Fibroblast of skin of back (primary cell): Measurements from ENCODE around the gene ITM2B.
A peak's percentile ranks its signal among the peaks of the same experiment; 100 is the strongest.

ENCODE experiments used
- DNase-seq: peaks from one replicate; pipeline ENCODE4 v3.0.0-alpha.2; 2013

Gene ITM2B

DNA sequence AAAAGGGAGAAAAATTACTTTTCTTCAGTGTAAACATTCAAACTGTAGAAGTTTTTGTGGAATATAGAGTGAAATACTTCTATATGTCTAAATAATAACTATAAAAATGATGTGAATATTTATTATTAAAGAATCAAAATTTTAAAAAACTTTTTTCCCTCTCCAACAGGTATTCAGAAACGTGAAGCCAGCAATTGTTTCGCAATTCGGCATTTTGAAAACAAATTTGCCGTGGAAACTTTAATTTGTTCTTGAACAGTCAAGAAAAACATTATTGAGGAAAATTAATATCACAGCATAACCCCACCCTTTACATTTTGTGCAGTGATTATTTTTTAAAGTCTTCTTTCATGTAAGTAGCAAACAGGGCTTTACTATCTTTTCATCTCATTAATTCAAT, 28.0 kb downstream of the ITM2B start:
- DNase-seq, result no peak

- no peak for DNase-seq
Observed at GRCh38 chr13:48263196-48263595, 30.2 kb downstream of the ITM2B start.

DNA sequence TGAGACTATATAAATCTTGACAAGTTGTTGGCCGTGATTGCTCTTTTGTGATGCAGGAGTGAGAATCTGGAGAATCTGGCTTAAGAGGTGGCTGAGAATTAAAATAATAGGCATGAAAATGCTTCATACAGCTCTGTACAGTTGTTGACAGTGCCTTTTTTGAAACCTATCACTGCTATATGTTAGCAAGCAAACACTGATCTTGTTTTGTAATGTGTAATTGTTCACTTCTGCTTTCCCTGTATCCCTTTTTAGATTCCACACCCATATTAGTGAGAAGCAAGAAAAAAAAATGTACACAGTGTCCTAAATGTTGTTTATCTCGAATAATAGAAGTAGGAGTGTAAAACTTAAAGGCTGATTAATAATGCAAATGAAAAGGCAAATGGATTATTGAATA, 31.1 kb downstream of the ITM2B start:
- no peak for DNase-seq

DNA sequence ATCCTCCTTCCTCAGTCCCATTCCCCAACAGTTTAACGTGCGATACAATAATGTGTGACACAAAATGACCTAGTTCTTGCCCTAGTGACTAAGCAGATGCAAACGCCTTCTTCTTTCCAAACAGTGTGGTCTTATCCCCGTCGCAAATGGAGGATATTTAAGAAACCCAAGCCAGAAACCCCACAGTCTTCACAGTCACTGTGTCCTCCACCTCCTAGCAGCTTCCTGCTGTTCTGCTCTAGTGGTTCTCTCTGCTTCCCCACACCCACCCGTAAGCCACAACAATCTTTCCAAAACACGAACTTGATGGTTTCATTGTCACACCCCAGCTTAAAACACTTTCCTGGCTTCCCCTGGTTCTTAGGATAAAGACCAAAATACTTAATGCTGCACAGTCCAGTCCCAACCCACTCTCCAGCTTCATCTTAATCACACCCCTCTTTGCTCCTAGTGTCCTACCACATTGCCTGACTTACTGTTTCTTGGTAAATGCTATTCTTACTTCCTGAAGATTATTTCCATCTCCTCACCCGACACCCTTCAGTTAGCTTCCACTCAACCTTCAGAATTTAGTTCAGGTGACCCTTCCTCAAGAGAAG, 32.3 kb downstream of the ITM2B start:
- no peak for DNase-seq

- no peak for DNase-seq
Observed at GRCh38 chr13:48266150-48266549, 33.1 kb downstream of the ITM2B start.

GRCh38 chr13:48266701-48267639, 34.0 kb downstream of the ITM2B start:
- peak; percentile 7 for DNase-seq

GRCh38 chr13:48268019-48268418, 35.0 kb downstream of the ITM2B start:
- no peak for DNase-seq

GRCh38 chr13:48273346-48273745, 40.3 kb downstream of the ITM2B start:
- DNase-seq, result no peak

- no peak for DNase-seq
Observed at GRCh38 chr13:48275507-48275906, 42.5 kb downstream of the ITM2B start.

- no peak for DNase-seq
Observed at GRCh38 chr13:48278806-48279205, 45.8 kb downstream of the ITM2B start.

DNA sequence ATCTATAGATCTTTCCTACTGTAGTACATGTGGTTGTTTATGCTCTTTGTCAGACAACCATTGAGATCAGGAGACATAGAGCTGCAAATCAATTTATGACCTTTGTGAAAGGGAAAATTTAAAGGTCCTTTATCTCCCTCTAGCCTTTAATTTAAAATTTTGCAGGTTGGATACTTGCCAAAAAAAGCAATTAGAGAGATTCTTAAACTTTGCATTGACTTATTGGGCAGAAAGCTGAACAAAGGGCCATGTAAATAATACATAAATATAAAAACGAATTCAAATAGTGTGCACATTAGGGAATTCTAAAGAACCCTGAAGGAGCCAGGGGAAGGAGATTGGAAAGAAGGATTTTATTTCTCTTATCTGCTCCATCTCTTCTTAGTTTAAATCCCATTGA, 48.5 kb downstream of the ITM2B start:
- no peak for DNase-seq

DNA sequence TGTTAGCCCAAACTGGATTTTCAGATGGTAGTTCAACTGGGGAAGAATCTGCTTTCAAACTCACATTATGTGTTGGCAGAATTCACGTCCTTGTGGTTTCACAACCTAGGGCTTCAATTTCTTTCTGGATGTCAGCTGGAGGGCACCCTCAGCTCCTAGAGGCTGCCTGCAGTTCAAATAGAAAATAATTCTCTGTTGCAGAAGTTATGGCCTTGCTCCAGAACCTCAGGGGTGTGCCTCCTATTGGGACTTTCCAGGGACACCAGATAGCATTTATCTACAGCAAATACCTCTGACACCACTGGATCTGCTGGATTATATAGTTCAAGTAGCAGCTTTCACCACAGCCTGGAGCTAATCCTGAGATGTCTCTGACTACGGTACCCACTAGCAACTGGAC, 58.7 kb downstream of the ITM2B start:
- no peak for DNase-seq

DNA sequence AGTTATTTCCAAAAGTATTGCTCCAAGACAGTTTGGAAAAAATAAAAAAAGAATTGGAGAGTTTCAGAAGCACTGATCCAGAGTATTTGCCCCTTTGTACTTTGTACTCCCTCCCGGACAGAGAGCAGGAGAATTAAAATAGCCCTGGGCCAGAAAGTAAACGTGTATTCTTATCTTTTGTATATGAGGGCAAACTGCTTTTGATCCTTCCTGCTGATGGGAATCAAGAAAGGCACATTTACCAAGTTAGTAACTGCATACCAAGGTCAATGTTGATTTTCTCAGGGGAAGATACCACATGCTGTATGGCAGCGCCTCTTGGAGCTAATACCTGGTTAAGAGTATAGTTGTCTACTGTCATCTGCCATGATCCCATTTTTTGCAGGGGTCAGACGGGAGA, 59.6 kb downstream of the ITM2B start:
- DNase-seq, result no peak

- DNase-seq, result no peak
Observed at GRCh38 chr13:48294653-48295052, 61.6 kb downstream of the ITM2B start.

GRCh38 chr13:48295271-48295670, 62.3 kb downstream of the ITM2B start:
- no peak for DNase-seq

DNA sequence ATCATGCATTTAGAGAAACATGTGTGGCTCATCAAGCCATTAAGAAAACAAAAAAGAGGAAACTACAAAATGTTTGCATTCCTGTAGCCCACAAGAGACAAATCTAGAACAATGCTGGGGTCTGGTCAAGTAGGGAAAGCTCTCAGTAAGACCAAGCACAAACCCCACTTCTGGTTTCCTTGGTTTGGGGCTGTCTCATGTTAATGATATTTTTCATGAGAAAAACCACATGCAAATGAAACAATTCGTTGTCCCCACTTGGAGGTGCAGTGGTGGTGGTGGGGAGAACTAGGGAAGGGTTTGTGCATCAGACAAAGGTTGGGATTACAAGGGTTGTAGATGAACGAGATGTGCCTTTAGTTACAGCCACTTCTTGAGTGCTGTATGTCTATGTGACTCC, 63.5 kb downstream of the ITM2B start:
- DNase-seq, result no peak

DNA sequence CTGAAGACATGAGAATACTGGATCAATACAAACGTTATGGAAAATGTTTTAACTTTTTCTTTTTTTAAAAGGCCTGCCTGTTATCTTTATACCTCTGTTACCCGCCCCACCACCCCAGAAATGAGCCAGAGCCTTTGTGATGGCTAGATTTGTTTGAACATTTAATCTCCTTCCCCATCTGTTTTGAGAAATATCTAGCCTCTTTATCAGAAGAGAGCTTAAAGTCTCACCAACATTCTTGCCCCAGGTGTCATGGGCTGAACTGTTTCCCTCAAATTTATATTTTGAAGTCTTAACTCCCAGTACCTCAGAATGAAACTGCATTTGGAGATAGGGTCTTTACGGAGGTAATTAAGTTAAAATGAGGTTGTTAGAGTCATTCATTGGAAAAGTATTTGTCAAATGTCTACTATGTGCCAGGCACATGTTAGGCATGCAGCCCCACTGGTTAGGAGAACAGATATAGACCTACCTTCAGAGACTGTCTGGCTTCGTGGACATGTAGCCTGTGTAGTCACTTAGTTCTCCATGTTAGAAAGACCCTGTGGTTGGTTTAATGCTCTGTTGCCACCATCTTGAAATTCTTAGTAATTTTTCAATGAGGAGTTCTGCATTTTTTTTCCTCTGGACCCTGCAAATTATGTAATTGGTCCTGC, 64.3 kb downstream of the ITM2B start:
- no peak for DNase-seq

- DNase-seq, result no peak
Observed at GRCh38 chr13:48299591-48299990, 66.6 kb downstream of the ITM2B start.

DNA sequence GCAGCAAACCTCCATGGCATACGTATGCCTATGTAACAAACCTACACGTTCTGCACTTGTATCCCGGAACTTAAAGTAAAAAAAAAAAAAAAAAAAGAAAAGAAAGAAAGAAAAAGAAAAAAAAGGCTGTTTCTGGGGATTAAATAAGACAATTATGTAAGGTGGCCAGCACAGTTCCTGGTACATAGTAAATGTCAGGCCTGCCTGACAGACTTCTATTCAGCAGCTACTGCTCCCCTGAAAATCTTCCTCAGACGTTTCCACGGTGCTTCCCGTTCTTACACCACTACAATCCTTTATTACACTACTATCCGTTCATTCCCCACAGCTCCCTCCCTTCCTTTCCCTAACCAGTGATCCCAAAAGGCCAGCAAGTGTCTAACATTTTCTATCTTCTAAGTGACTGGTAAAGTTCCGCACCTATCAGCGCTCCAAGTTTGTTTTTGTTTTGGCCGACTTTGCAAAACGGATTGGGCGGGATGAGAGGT, 69.9 kb downstream of the ITM2B start:
- DNase-seq, result no peak

DNA sequence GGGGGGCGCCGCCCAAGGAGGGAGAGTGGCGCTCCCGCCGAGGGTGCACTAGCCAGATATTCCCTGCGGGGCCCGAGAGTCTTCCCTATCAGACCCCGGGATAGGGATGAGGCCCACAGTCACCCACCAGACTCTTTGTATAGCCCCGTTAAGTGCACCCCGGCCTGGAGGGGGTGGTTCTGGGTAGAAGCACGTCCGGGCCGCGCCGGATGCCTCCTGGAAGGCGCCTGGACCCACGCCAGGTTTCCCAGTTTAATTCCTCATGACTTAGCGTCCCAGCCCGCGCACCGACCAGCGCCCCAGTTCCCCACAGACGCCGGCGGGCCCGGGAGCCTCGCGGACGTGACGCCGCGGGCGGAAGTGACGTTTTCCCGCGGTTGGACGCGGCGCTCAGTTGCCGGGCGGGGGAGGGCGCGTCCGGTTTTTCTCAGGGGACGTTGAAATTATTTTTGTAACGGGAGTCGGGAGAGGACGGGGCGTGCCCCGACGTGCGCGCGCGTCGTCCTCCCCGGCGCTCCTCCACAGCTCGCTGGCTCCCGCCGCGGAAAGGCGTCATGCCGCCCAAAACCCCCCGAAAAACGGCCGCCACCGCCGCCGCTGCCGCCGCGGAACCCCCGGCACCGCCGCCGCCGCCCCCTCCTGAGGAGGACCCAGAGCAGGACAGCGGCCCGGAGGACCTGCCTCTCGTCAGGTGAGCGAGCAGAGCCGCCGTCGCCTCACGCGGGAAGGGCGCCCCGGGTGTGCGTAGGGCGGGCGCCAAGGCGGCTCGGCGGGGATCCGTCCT, 70.5 kb downstream of the ITM2B start, which contains the start of gene RB1:
TSS of gene RB1 (plus strand) at position 393 of the 784 bp plus-strand sequence. CDS start at position 555, 162 bp downstream.
- peak; percentile 90 for DNase-seq

DNA sequence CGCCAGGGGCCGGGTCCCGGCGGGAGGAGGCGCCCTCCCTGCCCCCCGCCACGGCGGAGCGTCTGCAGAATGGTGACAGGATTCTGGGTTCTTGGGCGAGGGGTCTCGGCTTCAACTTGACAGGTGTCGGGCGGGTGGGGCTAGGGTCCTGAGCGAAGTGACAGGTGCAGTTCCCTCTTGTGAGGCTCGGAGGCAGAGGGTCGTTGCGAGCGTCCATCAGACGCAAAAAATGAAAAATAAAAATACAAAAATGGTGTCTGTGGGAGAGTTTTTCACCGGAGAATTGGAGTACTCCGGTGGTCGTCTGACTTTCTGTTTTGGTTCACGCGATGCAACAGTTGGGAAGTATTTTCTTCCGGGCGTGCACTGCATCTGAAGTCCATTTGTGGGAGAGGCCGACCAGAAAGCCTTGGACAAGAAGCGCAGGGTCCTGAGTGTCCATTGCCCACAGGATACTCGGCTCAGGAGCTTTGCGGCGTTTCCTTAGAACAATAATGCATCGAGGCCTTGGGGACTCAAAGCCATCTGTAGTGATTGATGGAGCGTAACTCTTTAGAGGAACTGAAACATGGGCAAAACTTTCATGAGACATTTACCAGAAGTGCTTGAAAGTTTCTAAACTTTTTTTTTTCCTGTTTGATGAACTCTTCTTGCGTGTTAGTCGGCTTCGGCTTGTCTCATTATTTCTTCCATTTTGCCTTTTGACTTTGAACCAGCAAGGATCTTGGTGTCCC, 71.3 kb downstream of the ITM2B start:
- peak; percentile 48 for DNase-seq

DNA sequence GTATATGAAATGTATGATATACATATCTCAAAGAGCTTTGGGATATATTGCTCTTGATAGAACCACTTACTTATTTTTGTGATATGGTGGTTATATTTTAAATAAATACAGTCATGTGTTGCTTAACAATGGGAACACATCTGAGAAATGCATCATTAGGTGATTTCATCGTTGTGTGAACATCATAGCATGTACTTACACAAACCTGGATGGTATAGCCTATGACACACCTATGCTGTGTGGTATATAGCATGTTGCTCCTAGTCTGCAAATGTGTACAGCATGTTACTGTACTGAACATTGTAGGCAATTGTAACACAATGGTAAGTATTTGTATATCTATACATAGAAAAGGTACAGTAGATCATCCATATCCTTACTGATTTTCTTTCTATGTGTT, 78.2 kb downstream of the ITM2B start:
- no peak for DNase-seq
